Measurements from ENCODE around the gene FKBP11. TPM values are rescaled to one million over a fixed set of nuclear protein-coding genes. Genes with fewer than 3 reads are reported as not detected.

FKBP11 gene
- total RNA-seq, 4 donors from 2014 or later = 4.9 to 8.1 (median 7.8) TPM

GRCh38 chr12:48930475-48930874 lies 5.2 kb upstream of the FKBP11 start:
- peaks cover 0 to 5% (median 4%) of the 10 kb centered on the region in 4 donors for H3K4me1 ChIP-seq
- no peak for DNase-seq (ENCODE audit: extremely low spot score)
- peaks cover 11 to 65% (median 40%) of the 10 kb centered on the region in 4 donors for H3K36me3 ChIP-seq
- WGBS = 76% methylated on average over 4 of the region's 4 CpGs
- no peak overlapping the region for H3K27ac ChIP-seq (replicated peaks in 1 of 4)
- H3K27me3 ChIP-seq = no peaks in the 10 kb centered on the region
- no peak for TF ChIP-seq EP300 (IDR thresholded peaks at IDR 0.05)
- no peak for TF ChIP-seq CTCF (IDR thresholded peaks at IDR 0.05)
- no peak for TF ChIP-seq POLR2A (IDR thresholded peaks at IDR 0.05; ENCODE audit: low read depth)
- no peak for TF ChIP-seq POLR2AphosphoS5 (IDR thresholded peaks at IDR 0.05)
- intact Hi-C loops (cut with DNase I) = no loop called here
- H3K4me3 ChIP-seq = no peak overlapping the region
- H3K9me3 ChIP-seq = no peaks in the 10 kb centered on the region

GRCh38 chr12:48929551-48929950 lies 4.3 kb upstream of the FKBP11 start:
- no peak for DNase-seq (ENCODE audit: extremely low spot score)
- peaks cover 11 to 56% (median 36%) of the 10 kb centered on the region in 4 donors for H3K36me3 ChIP-seq
- H3K27ac ChIP-seq (replicated peaks in 1 of 4) = no peak overlapping the region
- H3K4me1 ChIP-seq = peaks cover 0 to 9% (median 8%) of the 10 kb centered on the region in 4 donors
- TF ChIP-seq POLR2A (IDR thresholded peaks at IDR 0.05; ENCODE audit: low read depth) (no peak), CTCF (IDR thresholded peaks at IDR 0.05) (no peak), POLR2AphosphoS5 (IDR thresholded peaks at IDR 0.05) (no peak), EP300 (IDR thresholded peaks at IDR 0.05) (no peak)
- WGBS = 91% methylated on average over 1 of the region's 1 CpG
- H3K9me3 ChIP-seq = no peaks in the 10 kb centered on the region
- H3K27me3 ChIP-seq = no peaks in the 10 kb centered on the region
- no peak overlapping the region for H3K4me3 ChIP-seq
- intact Hi-C loops (cut with DNase I) = no loop called here

GRCh38 chr12:48927261-48927660 lies 2.0 kb upstream of the FKBP11 start:
- 93% methylated on average over 2 of the region's 2 CpGs for WGBS
- Histone ChIP-seq H3K27ac (replicated peaks in 1 of 4) (no peak overlapping the region), H3K36me3 (peaks cover 11 to 33% (median 14%) of the 10 kb centered on the region in 4 donors), H3K4me1 (peaks cover 0 to 16% (median 14%) of the 10 kb centered on the region in 4 donors), H3K27me3 (no peaks in the 10 kb centered on the region), H3K9me3 (no peaks in the 10 kb centered on the region), H3K4me3 (no peak overlapping the region)
- TF ChIP-seq POLR2AphosphoS5 (IDR thresholded peaks at IDR 0.05) = no peak
- TF ChIP-seq EP300 (IDR thresholded peaks at IDR 0.05) = no peak
- no peak for TF ChIP-seq CTCF (IDR thresholded peaks at IDR 0.05)
- no peak for TF ChIP-seq POLR2A (IDR thresholded peaks at IDR 0.05; ENCODE audit: low read depth)
- DNase-seq (ENCODE audit: extremely low spot score) = no peak
- intact Hi-C loops (cut with DNase I) = no loop called here

GRCh38 chr12:48924617-48925303 lies 532 bp downstream of the FKBP11 start:
- Histone ChIP-seq H3K27ac (replicated peaks in 1 of 4) (peak overlapping the region; percentile 48 to 61 (median 56)), H3K27me3 (no peaks in the 10 kb centered on the region), H3K36me3 (peaks cover 0 to 16% (median 0%) of the 10 kb centered on the region in 4 donors), H3K4me3 (peak overlapping the region; percentile 70 to 86 (median 75)), H3K9me3 (no peaks in the 10 kb centered on the region), H3K4me1 (peaks cover 0 to 16% (median 14%) of the 10 kb centered on the region in 4 donors)
- TF ChIP-seq CTCF (IDR thresholded peaks at IDR 0.05) (peak; percentile 50 to 59 (median 57)), POLR2AphosphoS5 (IDR thresholded peaks at IDR 0.05) (no peak)
- under 1% methylated on average over 22 of the region's 43 CpGs for WGBS
- DNase-seq (ENCODE audit: extremely low spot score) = no peak
- intact Hi-C loops (cut with DNase I) = no loop called here
